Measurements from ENCODE around the gene GSTO2. TPM values are rescaled to one million over a fixed set of nuclear protein-coding genes. Genes with fewer than 3 reads are reported as not detected.

Gene GSTO2
- total and polyA plus RNA-seq, 10 of the 15 experiments (the other 5 are each of a cell fraction or from before 2014, with no cell fraction given): 0.16 to 0.86 (median 0.46) TPM

- DNase-seq (ENCODE audit: low read depth, low spot score) (no peak), FAIRE-seq (peak; percentile 23), ATAC-seq (peak; percentile 27)
- Histone ChIP-seq H3K4me1 (ENCODE audit: control insufficient read depth, insufficient read depth, low read length) (peaks cover 8% of the 10 kb centered on the region), H3K79me2 (ENCODE audit: control insufficient read depth, insufficient read depth, low read length) (peaks cover 45% of the 10 kb centered on the region), H4K20me1 (ENCODE audit: control insufficient read depth, insufficient read depth) (no peaks in the 10 kb centered on the region), H3K9ac (ENCODE audit: control insufficient read depth, insufficient read depth, low read length) (peak overlapping the region; percentile 92; the same call in 1 of the 2 replicates), H3K4me2 (ENCODE audit: control insufficient read depth, insufficient read depth) (peak overlapping the region; percentile 82), H3K27ac (ENCODE audit: control insufficient read depth, insufficient read depth) (peak overlapping the region; percentile 33; the same call in 1 of the 2 replicates), H3K4me3 (peak overlapping the region; percentile 81), H3K36me3 (ENCODE audit: control insufficient read depth in 2 of 2, insufficient read depth in 2 of 2, low read length in 1 of 2) (peaks cover 0 to 24% of the 10 kb centered on the region in 2 experiments; a peak in 3 of 4 replicates), H3K27me3 (replicated peaks in 1 of 2; ENCODE audit: control insufficient read depth in 2 of 2, insufficient read depth in 2 of 2, low read length in 1 of 2) (no peaks in the 10 kb centered on the region), H2AFZ (ENCODE audit: control insufficient read depth, low read depth, low read length) (no peak overlapping the region), H3K9me3 (replicated peaks; ENCODE audit: control insufficient read depth, insufficient read depth, low read length) (no peaks in the 10 kb centered on the region)
- ChIA-PET CTCF (interaction anchor here (0.7 to 13.2 kb wide), 8 partner anchors 11 to 570 kb away, joined by 5 to 105 read pairs (median 6); partner anchors contain the start of gene CFAP58), SMC1A (ENCODE audit: uncharacterized antibody, unreplicated experiment) (interaction anchor here (0.7 to 7.3 kb wide), 8 partner anchors 9 to 368 kb away, joined by 3 to 30 read pairs (median 4); partner anchors contain the start of gene GSTO2), RAD21 (ENCODE audit: unreplicated experiment) (interaction anchor here (1.3 to 3.9 kb wide), 2 partner anchors 17 to 132 kb away, joined by 3 to 24 read pairs; no protein-coding TSS in a partner anchor), POLR2A (interaction anchor here (0.8 to 4.8 kb wide), 4 partner anchors 11 to 335 kb away, joined by 3 to 36 read pairs (median 4); partner anchors contain the start of gene GSTO2)
- BruUV-seq (replicated peaks): no TSS peak
- intact Hi-C loops (cut with micrococcal nuclease; ENCODE audit: unreplicated experiment) (no loop called here), in situ Hi-C loops (cut with MboI) (no loop called here)
- 0% methylated on average over 1 of the region's 1 CpG for WGBS (ENCODE audit: insufficient coverage, insufficient replicate concordance, low lambda C conversion rate, missing lambda C conversion rate)
- TF ChIP-seq NKRF (conservative IDR thresholded peaks at IDR 0.05) (no peak), YY1 (IDR thresholded peaks at IDR 0.05; ENCODE audit: low read depth, low read length) (no peak), SKIL (IDR thresholded peaks at IDR 0.05; ENCODE audit: low read depth, poor library complexity, severe bottlenecking) (peak; percentile 39), MXI1 (IDR thresholded peaks at IDR 0.05; ENCODE audit: low read depth, low read length) (no peak), E2F8 (IDR thresholded peaks at IDR 0.05; ENCODE audit: low read depth, partially characterized antibody) (no peak), RUNX3 (IDR thresholded peaks at IDR 0.05; ENCODE audit: low read length) (peak; percentile 22; the same call in 1 of the 2 replicates), REST (IDR thresholded peaks at IDR 0.05; ENCODE audit: low read depth, low read length) (no peak)
These were observed 12.5 kb upstream of the GSTO2 start for GRCh38 chr10:104256335-104256961.

Measured in GM12878 (cell line).